ENCODE data around the gene GMIP.

The GMIP gene

GRCh38 chr19:19657397-19657783 lies 13.9 kb upstream of the GMIP start:
- no peak overlapping the region for H3K4me3 ChIP-seq (ENCODE audit: low read depth, low read length)
- H3K27ac ChIP-seq: no peak overlapping the region
- no peaks in the 10 kb centered on the region for H3K27me3 ChIP-seq (ENCODE audit: control insufficient read depth, insufficient read depth, low read length)
- no peaks in the 10 kb centered on the region for H3K36me3 ChIP-seq (ENCODE audit: control insufficient read depth, insufficient read depth, low read length)
- H3K4me1 ChIP-seq: peaks cover 6% of the 10 kb centered on the region
- peaks cover 2% of the 10 kb centered on the region for H3K79me2 ChIP-seq
- H3K4me2 ChIP-seq (ENCODE audit: low read length): no peak overlapping the region
- no peaks in the 10 kb centered on the region for H3K9me3 ChIP-seq (ENCODE audit: control insufficient read depth, low read length)
- H2AFZ ChIP-seq: no peak overlapping the region
- H3K9ac ChIP-seq: no peak overlapping the region
- TF ChIP-seq, protein P1, sequence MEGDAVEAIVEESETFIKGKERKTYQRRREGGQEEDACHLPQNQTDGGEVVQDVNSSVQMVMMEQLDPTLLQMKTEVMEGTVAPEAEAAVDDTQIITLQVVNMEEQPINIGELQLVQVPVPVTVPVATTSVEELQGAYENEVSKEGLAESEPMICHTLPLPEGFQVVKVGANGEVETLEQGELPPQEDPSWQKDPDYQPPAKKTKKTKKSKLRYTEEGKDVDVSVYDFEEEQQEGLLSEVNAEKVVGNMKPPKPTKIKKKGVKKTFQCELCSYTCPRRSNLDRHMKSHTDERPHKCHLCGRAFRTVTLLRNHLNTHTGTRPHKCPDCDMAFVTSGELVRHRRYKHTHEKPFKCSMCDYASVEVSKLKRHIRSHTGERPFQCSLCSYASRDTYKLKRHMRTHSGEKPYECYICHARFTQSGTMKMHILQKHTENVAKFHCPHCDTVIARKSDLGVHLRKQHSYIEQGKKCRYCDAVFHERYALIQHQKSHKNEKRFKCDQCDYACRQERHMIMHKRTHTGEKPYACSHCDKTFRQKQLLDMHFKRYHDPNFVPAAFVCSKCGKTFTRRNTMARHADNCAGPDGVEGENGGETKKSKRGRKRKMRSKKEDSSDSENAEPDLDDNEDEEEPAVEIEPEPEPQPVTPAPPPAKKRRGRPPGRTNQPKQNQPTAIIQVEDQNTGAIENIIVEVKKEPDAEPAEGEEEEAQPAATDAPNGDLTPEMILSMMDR (IDR thresholded peaks at IDR 0.05): no peak

GRCh38 chr19:19656451-19657396 lies 13.3 kb upstream of the GMIP start:
- H3K36me3 ChIP-seq (ENCODE audit: control insufficient read depth, insufficient read depth, low read length): no peaks in the 10 kb centered on the region
- H3K4me1 ChIP-seq: peaks cover 1% of the 10 kb centered on the region
- H2AFZ ChIP-seq: no peak overlapping the region
- H3K9ac ChIP-seq: no peak overlapping the region
- H3K4me2 ChIP-seq (ENCODE audit: low read length): no peak overlapping the region
- no peaks in the 10 kb centered on the region for H3K27me3 ChIP-seq (ENCODE audit: control insufficient read depth, insufficient read depth, low read length)
- H3K27ac ChIP-seq: no peak overlapping the region
- H3K79me2 ChIP-seq: peaks cover 2% of the 10 kb centered on the region
- no peak overlapping the region for H3K4me3 ChIP-seq (ENCODE audit: low read depth, low read length)
- no peaks in the 10 kb centered on the region for H3K9me3 ChIP-seq (ENCODE audit: control insufficient read depth, low read length)
- TF ChIP-seq, protein P1 (IDR thresholded peaks at IDR 0.05): no peak

DNA sequence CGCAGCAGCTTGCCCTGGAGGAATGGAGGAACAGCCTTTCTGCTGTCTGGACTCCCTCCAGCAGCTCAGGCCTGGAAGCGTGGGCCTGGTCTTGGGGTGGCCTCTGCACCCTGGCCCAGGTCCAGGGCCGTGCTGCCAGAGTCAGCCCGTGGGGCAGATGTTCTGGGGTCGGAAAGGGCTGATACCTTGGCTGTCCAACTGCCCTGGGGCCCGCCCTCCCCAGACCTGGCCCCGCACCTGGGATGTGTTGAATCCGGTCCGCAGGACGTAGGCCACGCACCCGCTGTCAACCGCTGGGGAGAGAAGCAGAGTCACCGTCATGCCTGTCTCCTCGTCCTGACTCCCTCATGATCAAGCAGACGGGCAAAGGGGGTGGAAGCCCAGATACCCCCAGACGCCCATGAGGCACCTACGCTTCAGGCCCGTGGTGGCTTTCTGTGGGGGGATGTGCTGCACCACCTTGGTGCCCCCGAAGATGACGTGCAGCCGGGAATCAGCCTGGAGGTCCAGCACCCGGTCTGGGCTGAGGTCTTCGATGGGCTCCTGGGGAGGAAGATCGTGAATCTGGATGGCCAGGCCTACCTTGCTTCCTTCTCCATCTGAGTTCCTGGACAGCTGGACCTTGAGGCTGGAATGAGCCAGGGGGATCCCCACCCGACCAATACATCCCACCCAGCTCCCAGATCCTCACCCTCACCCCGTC lies 12.3 kb upstream of the GMIP start:
- H3K4me3 ChIP-seq (ENCODE audit: low read depth, low read length): no peak overlapping the region
- no peak overlapping the region for H3K9ac ChIP-seq
- H3K9me3 ChIP-seq (ENCODE audit: control insufficient read depth, low read length): no peaks in the 10 kb centered on the region
- H2AFZ ChIP-seq: no peak overlapping the region
- H3K27ac ChIP-seq: no peak overlapping the region
- H3K79me2 ChIP-seq: peaks cover 2% of the 10 kb centered on the region
- TF ChIP-seq, protein P1 (IDR thresholded peaks at IDR 0.05): no peak
- H3K4me1 ChIP-seq: no peaks in the 10 kb centered on the region
- H3K4me2 ChIP-seq (ENCODE audit: low read length): no peak overlapping the region
- no peaks in the 10 kb centered on the region for H3K27me3 ChIP-seq (ENCODE audit: control insufficient read depth, insufficient read depth, low read length)
- no peaks in the 10 kb centered on the region for H3K36me3 ChIP-seq (ENCODE audit: control insufficient read depth, insufficient read depth, low read length)

DNA sequence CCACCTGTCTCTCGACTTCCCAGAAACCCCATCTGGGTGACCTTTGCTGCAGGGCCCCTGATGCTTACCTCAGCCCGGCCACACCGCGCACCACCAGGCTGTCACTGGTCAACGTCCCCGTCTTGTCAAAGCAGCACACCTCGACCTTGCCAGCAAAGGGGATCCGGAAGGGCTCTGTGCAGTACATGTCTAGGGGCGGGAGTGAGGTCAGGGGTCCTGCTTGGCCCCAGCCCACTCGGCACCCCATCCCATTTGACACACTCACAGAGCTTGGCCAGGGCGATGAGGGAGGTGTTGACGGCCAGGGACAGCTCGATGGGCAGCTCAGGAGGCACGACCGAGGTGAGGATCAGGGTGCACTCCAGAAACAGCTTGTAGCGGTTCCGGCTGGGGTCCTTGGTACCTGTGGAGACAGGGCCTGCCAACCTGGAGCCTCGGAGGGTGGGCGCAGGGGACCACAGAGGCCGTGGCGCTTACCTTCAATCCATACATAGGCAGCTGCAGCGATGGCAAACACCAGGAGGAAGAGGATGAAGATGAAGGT lies 11.7 kb upstream of the GMIP start:
- Histone ChIP-seq H3K9ac (no peak overlapping the region), H3K9me3 (ENCODE audit: control insufficient read depth, low read length) (no peaks in the 10 kb centered on the region), H3K4me1 (no peaks in the 10 kb centered on the region), H2AFZ (no peak overlapping the region), H3K79me2 (peaks cover 2% of the 10 kb centered on the region), H3K4me3 (ENCODE audit: low read depth, low read length) (no peak overlapping the region), H3K27ac (no peak overlapping the region), H3K27me3 (ENCODE audit: control insufficient read depth, insufficient read depth, low read length) (no peaks in the 10 kb centered on the region), H3K36me3 (ENCODE audit: control insufficient read depth, insufficient read depth, low read length) (no peaks in the 10 kb centered on the region), H3K4me2 (ENCODE audit: low read length) (no peak overlapping the region)
- TF ChIP-seq, protein P1 (IDR thresholded peaks at IDR 0.05): no peak

All from parathyroid adenoma (tissue), 2 donors.